Measurements from ENCODE around the gene SHANK1.

DNA sequence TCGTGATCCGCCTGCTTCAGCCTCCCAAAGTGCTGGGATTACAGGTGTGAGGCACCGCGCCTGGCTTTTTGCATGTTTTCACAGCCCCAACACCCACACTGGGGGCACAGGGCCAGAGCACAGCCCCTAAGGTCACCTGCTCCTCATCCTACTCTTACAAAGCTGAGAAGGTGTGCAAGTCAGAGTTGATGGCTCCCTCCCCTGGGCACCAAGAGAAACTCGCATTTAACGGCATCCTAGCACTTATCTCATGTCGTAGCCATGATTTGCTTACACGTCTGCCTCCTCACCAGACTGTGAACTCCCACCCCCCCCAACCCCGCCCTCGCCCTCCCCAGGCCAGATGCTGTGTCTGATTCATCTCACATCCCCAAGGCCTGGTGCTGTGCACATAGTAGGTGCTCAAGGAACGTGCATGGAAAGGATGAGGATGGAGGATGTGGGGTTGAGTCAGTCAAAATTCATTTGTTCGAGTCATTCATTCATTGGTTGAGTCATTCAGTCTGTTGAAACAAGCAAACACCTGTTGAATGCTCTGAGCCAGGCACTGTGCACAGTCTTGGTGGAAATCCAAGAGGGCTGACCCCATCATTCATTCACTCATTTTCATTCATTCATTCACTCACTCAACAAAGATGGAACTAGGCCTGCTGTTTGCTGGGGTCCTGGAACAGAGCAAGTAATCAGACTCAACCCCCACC is 11.3 kb downstream of the SHANK1 start:
- TF ChIP-seq CTCF (IDR thresholded peaks at IDR 0.05) = no peak
- no peak for TF ChIP-seq POLR2A (IDR thresholded peaks at IDR 0.05)
- TF ChIP-seq EP300 (IDR thresholded peaks at IDR 0.05) = no peak
